Activated CD4-positive, alpha-beta T cell treated with anti-CD3 and anti-CD28 coated beads, Interleukin-2, amount 10 ng/mL, durations not matched to agents 24 days and 14 days (primary cell): ENCODE measurements around the gene NRXN3. TPM values are rescaled to one million over a fixed set of nuclear protein-coding genes. Genes with fewer than 3 reads are reported as not detected.

Experiments used
- DNase-seq: peaks from one replicate; pipeline ENCODE4 v3.0.0; 2022
- H3K27ac Mint-ChIP-seq: one replicate; pipeline ENCODE4 v1.8.0; 2022; ENCODE audit warnings: mild to moderate bottlenecking, mixed read lengths
- H3K27me3 Mint-ChIP-seq: one replicate; pipeline ENCODE4 v1.8.0; 2022; ENCODE audit warnings: mixed read lengths
- H3K36me3 Mint-ChIP-seq: one replicate; pipeline ENCODE4 v1.8.0; 2022; ENCODE audit warnings: low read depth, mild to moderate bottlenecking, mixed read lengths
- H3K4me1 Mint-ChIP-seq: one replicate; pipeline ENCODE4 v1.8.0; 2021; ENCODE audit warnings: mixed read lengths
- H3K4me3 Mint-ChIP-seq: one replicate; pipeline ENCODE4 v1.8.0; 2022; ENCODE audit warnings: mild to moderate bottlenecking, moderate library complexity, mixed read lengths
- H3K9me3 Mint-ChIP-seq: one replicate; pipeline ENCODE4 v1.8.0; 2021; ENCODE audit warnings: mixed read lengths
- intact Hi-C: fragments of 100-400 bp; cut with micrococcal nuclease; formaldehyde crosslinking; loops from one replicate; pipeline ENCODE4 v1.15.1; 2023
- total RNA-seq: library from RNA; stranded (reverse); gene quantifications from 2 replicates; pipeline ENCODE4 v1.2.3, GENCODE V29; 2022

The NRXN3 gene
- total RNA-seq, 1 donor from 2014 or later, result not detected

GRCh38 chr14:78644824-78645559 is 474.8 kb downstream of the NRXN3 start:
- no peak overlapping the region for H3K27ac Mint-ChIP-seq
- H3K4me3 Mint-ChIP-seq, result no peak overlapping the region
- H3K27me3 Mint-ChIP-seq, result no peaks in the 10 kb centered on the region
- no peaks in the 10 kb centered on the region for H3K36me3 Mint-ChIP-seq
- DNase-seq, result no peak
- no peaks in the 10 kb centered on the region for H3K9me3 Mint-ChIP-seq
- intact Hi-C loops, result no loop called here
- H3K4me1 Mint-ChIP-seq, result no peaks in the 10 kb centered on the region

- no peaks in the 10 kb centered on the region for H3K27me3 Mint-ChIP-seq
- H3K27ac Mint-ChIP-seq, result no peak overlapping the region
- no peak for DNase-seq
- H3K4me1 Mint-ChIP-seq, result no peaks in the 10 kb centered on the region
- no peaks in the 10 kb centered on the region for H3K36me3 Mint-ChIP-seq
- H3K9me3 Mint-ChIP-seq, result no peaks in the 10 kb centered on the region
- intact Hi-C loops, result no loop called here
- H3K4me3 Mint-ChIP-seq, result no peak overlapping the region
Observed at GRCh38 chr14:78652727-78653126, 482.6 kb downstream of the NRXN3 start.

GRCh38 chr14:78653173-78653572 is 483.0 kb downstream of the NRXN3 start:
- no peak for DNase-seq
- no peaks in the 10 kb centered on the region for H3K4me1 Mint-ChIP-seq
- H3K9me3 Mint-ChIP-seq, result no peaks in the 10 kb centered on the region
- H3K27me3 Mint-ChIP-seq, result no peaks in the 10 kb centered on the region
- no peaks in the 10 kb centered on the region for H3K36me3 Mint-ChIP-seq
- no peak overlapping the region for H3K4me3 Mint-ChIP-seq
- intact Hi-C loops, result no loop called here
- H3K27ac Mint-ChIP-seq, result no peak overlapping the region

GRCh38 chr14:78657451-78657850 is 487.3 kb downstream of the NRXN3 start:
- H3K36me3 Mint-ChIP-seq, result no peaks in the 10 kb centered on the region
- no peak overlapping the region for H3K27ac Mint-ChIP-seq
- no peak overlapping the region for H3K4me3 Mint-ChIP-seq
- peaks cover 4% of the 10 kb centered on the region for H3K9me3 Mint-ChIP-seq
- no peaks in the 10 kb centered on the region for H3K27me3 Mint-ChIP-seq
- H3K4me1 Mint-ChIP-seq, result no peaks in the 10 kb centered on the region
- intact Hi-C loops, result no loop called here
- no peak for DNase-seq

- Mint-ChIP-seq H3K27ac (no peak overlapping the region), H3K4me3 (no peak overlapping the region), H3K9me3 (no peaks in the 10 kb centered on the region), H3K4me1 (no peaks in the 10 kb centered on the region), H3K27me3 (no peaks in the 10 kb centered on the region), H3K36me3 (no peaks in the 10 kb centered on the region)
- intact Hi-C loops, result no loop called here
- DNase-seq, result no peak
Observed at GRCh38 chr14:78664841-78665240, 494.7 kb downstream of the NRXN3 start.

GRCh38 chr14:78666336-78667056 is 496.3 kb downstream of the NRXN3 start:
- H3K36me3 Mint-ChIP-seq, result no peaks in the 10 kb centered on the region
- H3K9me3 Mint-ChIP-seq, result no peaks in the 10 kb centered on the region
- intact Hi-C loops, result no loop called here
- no peaks in the 10 kb centered on the region for H3K27me3 Mint-ChIP-seq
- no peaks in the 10 kb centered on the region for H3K4me1 Mint-ChIP-seq
- no peak overlapping the region for H3K4me3 Mint-ChIP-seq
- no peak overlapping the region for H3K27ac Mint-ChIP-seq
- DNase-seq, result no peak

GRCh38 chr14:78667141-78667540 is 497.0 kb downstream of the NRXN3 start:
- no peaks in the 10 kb centered on the region for H3K36me3 Mint-ChIP-seq
- no peaks in the 10 kb centered on the region for H3K9me3 Mint-ChIP-seq
- intact Hi-C loops, result no loop called here
- no peak overlapping the region for H3K27ac Mint-ChIP-seq
- no peak for DNase-seq
- H3K27me3 Mint-ChIP-seq, result no peaks in the 10 kb centered on the region
- H3K4me3 Mint-ChIP-seq, result no peak overlapping the region
- no peaks in the 10 kb centered on the region for H3K4me1 Mint-ChIP-seq

GRCh38 chr14:78673845-78674244 is 503.7 kb downstream of the NRXN3 start:
- H3K4me1 Mint-ChIP-seq, result no peaks in the 10 kb centered on the region
- H3K36me3 Mint-ChIP-seq, result no peaks in the 10 kb centered on the region
- no peak overlapping the region for H3K27ac Mint-ChIP-seq
- H3K4me3 Mint-ChIP-seq, result no peak overlapping the region
- no peak for DNase-seq
- H3K9me3 Mint-ChIP-seq, result no peaks in the 10 kb centered on the region
- no peaks in the 10 kb centered on the region for H3K27me3 Mint-ChIP-seq
- intact Hi-C loops, result no loop called here

- intact Hi-C loops, result no loop called here
- Mint-ChIP-seq H3K9me3 (no peaks in the 10 kb centered on the region), H3K36me3 (no peaks in the 10 kb centered on the region), H3K4me3 (no peak overlapping the region), H3K4me1 (no peaks in the 10 kb centered on the region), H3K27me3 (no peaks in the 10 kb centered on the region), H3K27ac (no peak overlapping the region)
- no peak for DNase-seq
Observed at GRCh38 chr14:78674820-78675219, 504.6 kb downstream of the NRXN3 start.

GRCh38 chr14:78683206-78683605 is 513.0 kb downstream of the NRXN3 start:
- Mint-ChIP-seq H3K27me3 (no peaks in the 10 kb centered on the region), H3K36me3 (no peaks in the 10 kb centered on the region), H3K9me3 (no peaks in the 10 kb centered on the region), H3K27ac (no peak overlapping the region), H3K4me1 (no peaks in the 10 kb centered on the region), H3K4me3 (no peak overlapping the region)
- intact Hi-C loops, result no loop called here
- no peak for DNase-seq

GRCh38 chr14:78683981-78684380 is 513.8 kb downstream of the NRXN3 start:
- no peaks in the 10 kb centered on the region for H3K4me1 Mint-ChIP-seq
- no peak overlapping the region for H3K27ac Mint-ChIP-seq
- no peaks in the 10 kb centered on the region for H3K36me3 Mint-ChIP-seq
- no peak overlapping the region for H3K4me3 Mint-ChIP-seq
- intact Hi-C loops, result no loop called here
- no peaks in the 10 kb centered on the region for H3K27me3 Mint-ChIP-seq
- no peak for DNase-seq
- H3K9me3 Mint-ChIP-seq, result no peaks in the 10 kb centered on the region

- Mint-ChIP-seq H3K27me3 (no peaks in the 10 kb centered on the region), H3K4me1 (peaks cover 4% of the 10 kb centered on the region), H3K9me3 (peaks cover 6% of the 10 kb centered on the region), H3K27ac (no peak overlapping the region), H3K36me3 (no peaks in the 10 kb centered on the region), H3K4me3 (no peak overlapping the region)
- intact Hi-C loops, result no loop called here
- DNase-seq, result no peak
Observed at GRCh38 chr14:78688503-78688902, 518.3 kb downstream of the NRXN3 start.

GRCh38 chr14:78690836-78691235 is 520.7 kb downstream of the NRXN3 start:
- peaks cover 6% of the 10 kb centered on the region for H3K9me3 Mint-ChIP-seq
- DNase-seq, result no peak
- H3K36me3 Mint-ChIP-seq, result no peaks in the 10 kb centered on the region
- no peaks in the 10 kb centered on the region for H3K27me3 Mint-ChIP-seq
- H3K4me3 Mint-ChIP-seq, result no peak overlapping the region
- intact Hi-C loops, result no loop called here
- no peak overlapping the region for H3K27ac Mint-ChIP-seq
- H3K4me1 Mint-ChIP-seq, result peaks cover 4% of the 10 kb centered on the region

GRCh38 chr14:78697341-78697740 is 527.2 kb downstream of the NRXN3 start:
- intact Hi-C loops, result no loop called here
- Mint-ChIP-seq H3K4me3 (no peak overlapping the region), H3K9me3 (no peaks in the 10 kb centered on the region), H3K27ac (no peak overlapping the region), H3K27me3 (no peaks in the 10 kb centered on the region), H3K36me3 (no peaks in the 10 kb centered on the region), H3K4me1 (no peaks in the 10 kb centered on the region)
- DNase-seq, result no peak
